ENCODE data around the gene TMEM38A. TPM values are rescaled to one million over a fixed set of nuclear protein-coding genes. Genes with fewer than 3 reads are reported as not detected.

The TMEM38A gene
- total and polyA plus RNA-seq, 9 of the 15 experiments (the other 6 are each of a cell fraction or from before 2014, with no cell fraction given), result 0.35 to 2.1 (median 1.2) TPM

DNA sequence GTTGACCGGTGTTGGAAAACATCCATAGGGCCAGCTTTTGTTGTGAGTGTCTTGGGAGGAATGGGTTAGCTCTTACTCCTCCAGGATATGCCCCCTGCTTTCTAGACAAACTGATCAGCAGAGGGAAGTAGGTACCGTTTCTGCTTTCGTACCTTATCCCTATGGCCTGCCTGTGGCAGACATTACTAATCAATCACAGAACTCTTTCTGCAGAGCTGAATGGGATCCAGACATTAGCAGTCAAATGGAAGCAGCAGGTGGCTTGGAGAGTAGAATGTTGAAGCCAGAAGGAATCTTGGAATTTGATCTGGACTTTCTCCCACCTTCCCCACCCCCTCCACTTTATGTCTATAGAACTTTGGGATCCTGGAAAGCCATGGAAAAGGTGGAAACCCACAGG is 75.8 kb downstream of the TMEM38A start (continued):
- no peak for TF ChIP-seq SMC3 (conservative IDR thresholded peaks at IDR 0.05; ENCODE audit: insufficient read depth, low read depth, low read length)
- TF ChIP-seq, protein P1, sequence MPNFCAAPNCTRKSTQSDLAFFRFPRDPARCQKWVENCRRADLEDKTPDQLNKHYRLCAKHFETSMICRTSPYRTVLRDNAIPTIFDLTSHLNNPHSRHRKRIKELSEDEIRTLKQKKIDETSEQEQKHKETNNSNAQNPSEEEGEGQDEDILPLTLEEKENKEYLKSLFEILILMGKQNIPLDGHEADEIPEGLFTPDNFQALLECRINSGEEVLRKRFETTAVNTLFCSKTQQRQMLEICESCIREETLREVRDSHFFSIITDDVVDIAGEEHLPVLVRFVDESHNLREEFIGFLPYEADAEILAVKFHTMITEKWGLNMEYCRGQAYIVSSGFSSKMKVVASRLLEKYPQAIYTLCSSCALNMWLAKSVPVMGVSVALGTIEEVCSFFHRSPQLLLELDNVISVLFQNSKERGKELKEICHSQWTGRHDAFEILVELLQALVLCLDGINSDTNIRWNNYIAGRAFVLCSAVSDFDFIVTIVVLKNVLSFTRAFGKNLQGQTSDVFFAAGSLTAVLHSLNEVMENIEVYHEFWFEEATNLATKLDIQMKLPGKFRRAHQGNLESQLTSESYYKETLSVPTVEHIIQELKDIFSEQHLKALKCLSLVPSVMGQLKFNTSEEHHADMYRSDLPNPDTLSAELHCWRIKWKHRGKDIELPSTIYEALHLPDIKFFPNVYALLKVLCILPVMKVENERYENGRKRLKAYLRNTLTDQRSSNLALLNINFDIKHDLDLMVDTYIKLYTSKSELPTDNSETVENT (CRISPR knock-in tag; IDR thresholded peaks at IDR 0.05), result no peak

DNA sequence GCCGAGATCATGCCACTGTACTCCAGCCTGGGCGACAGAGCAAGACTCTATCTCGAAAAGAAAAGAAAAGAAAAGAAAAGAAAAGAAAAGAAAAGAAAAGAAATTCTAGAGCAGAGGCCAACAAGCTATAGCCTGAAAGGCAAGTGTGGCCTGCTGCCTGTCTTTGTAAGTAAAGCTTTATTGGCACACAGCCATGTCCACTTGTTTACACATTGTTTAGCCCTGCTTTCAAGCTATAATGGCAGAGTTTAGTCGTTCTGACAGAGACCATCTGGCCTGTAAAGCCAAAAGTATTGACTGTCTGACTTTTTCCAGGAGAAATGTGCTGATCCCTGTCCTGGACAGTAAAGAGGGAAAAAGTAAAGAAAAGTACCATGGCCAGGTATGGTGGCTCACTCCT is 77.0 kb downstream of the TMEM38A start:
- intact Hi-C loops (cut with micrococcal nuclease), result no loop called here
- no peaks in the 10 kb centered on the region for H3K9me1 ChIP-seq (ENCODE audit: control insufficient read depth, insufficient read depth, low read length)
- TF ChIP-seq NFIC (IDR thresholded peaks at IDR 0.05), result peak; percentile 58
- TF ChIP-seq, protein P2, sequence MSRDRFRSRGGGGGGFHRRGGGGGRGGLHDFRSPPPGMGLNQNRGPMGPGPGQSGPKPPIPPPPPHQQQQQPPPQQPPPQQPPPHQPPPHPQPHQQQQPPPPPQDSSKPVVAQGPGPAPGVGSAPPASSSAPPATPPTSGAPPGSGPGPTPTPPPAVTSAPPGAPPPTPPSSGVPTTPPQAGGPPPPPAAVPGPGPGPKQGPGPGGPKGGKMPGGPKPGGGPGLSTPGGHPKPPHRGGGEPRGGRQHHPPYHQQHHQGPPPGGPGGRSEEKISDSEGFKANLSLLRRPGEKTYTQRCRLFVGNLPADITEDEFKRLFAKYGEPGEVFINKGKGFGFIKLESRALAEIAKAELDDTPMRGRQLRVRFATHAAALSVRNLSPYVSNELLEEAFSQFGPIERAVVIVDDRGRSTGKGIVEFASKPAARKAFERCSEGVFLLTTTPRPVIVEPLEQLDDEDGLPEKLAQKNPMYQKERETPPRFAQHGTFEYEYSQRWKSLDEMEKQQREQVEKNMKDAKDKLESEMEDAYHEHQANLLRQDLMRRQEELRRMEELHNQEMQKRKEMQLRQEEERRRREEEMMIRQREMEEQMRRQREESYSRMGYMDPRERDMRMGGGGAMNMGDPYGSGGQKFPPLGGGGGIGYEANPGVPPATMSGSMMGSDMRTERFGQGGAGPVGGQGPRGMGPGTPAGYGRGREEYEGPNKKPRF (IDR thresholded peaks at IDR 0.05; ENCODE audit: low read depth, low read length), result no peak
- TF ChIP-seq, protein P3, sequence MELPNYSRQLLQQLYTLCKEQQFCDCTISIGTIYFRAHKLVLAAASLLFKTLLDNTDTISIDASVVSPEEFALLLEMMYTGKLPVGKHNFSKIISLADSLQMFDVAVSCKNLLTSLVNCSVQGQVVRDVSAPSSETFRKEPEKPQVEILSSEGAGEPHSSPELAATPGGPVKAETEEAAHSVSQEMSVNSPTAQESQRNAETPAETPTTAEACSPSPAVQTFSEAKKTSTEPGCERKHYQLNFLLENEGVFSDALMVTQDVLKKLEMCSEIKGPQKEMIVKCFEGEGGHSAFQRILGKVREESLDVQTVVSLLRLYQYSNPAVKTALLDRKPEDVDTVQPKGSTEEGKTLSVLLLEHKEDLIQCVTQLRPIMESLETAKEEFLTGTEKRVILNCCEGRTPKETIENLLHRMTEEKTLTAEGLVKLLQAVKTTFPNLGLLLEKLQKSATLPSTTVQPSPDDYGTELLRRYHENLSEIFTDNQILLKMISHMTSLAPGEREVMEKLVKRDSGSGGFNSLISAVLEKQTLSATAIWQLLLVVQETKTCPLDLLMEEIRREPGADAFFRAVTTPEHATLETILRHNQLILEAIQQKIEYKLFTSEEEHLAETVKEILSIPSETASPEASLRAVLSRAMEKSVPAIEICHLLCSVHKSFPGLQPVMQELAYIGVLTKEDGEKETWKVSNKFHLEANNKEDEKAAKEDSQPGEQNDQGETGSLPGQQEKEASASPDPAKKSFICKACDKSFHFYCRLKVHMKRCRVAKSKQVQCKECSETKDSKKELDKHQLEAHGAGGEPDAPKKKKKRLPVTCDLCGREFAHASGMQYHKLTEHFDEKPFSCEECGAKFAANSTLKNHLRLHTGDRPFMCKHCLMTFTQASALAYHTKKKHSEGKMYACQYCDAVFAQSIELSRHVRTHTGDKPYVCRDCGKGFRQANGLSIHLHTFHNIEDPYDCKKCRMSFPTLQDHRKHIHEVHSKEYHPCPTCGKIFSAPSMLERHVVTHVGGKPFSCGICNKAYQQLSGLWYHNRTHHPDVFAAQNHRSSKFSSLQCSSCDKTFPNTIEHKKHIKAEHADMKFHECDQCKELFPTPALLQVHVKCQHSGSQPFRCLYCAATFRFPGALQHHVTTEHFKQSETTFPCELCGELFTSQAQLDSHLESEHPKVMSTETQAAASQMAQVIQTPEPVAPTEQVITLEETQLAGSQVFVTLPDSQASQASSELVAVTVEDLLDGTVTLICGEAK (IDR thresholded peaks at IDR 0.05), result peak; percentile 79
- TF ChIP-seq, protein P3 (CRISPR knock-in tag; IDR thresholded peaks at IDR 0.05), result no peak
- H3K79me2 ChIP-seq (ENCODE audit: control insufficient read depth, insufficient read depth, low read length), result no peaks in the 10 kb centered on the region
- no peak overlapping the region for H3K4me2 ChIP-seq (ENCODE audit: insufficient read depth, low read length)
- no peak for FAIRE-seq
- peaks cover 2 to 5% of the 10 kb centered on the region in 2 experiments; a peak in 2 of 5 replicates for H3K27me3 ChIP-seq (ENCODE audit: control insufficient read depth in 2 of 2, insufficient read depth in 2 of 2, low read length in 2 of 2)
- in situ Hi-C loops (cut with MboI), result no loop called here
- no peak overlapping the region for H3K27ac ChIP-seq (ENCODE audit: extremely low read depth, low read depth, low read length)
- no peak overlapping the region for H3K4me3 ChIP-seq
- no peak for ATAC-seq
- no peak for DNase-seq (ENCODE audit: extremely low read depth in 1 of 4, low spot score in 3 of 4)
- H3K36me3 ChIP-seq (ENCODE audit: control insufficient read depth, insufficient read depth, low read length), result no peaks in the 10 kb centered on the region
- WGBS (ENCODE audit: insufficient coverage, low coverage, missing lambda C conversion rate), result 8% methylated on average over 1 of the region's 4 CpGs
- BruUV-seq (replicated peaks), result no TSS peak
- H2AFZ ChIP-seq (ENCODE audit: low read depth, low read length), result no peak overlapping the region
- no peaks in the 10 kb centered on the region; a peak in 1 of 5 replicates for H3K4me1 ChIP-seq (replicated peaks in 1 of 2; ENCODE audit: control insufficient read depth in 2 of 2, insufficient read depth in 2 of 2, low read length in 2 of 2)
- H4K20me1 ChIP-seq (replicated peaks; ENCODE audit: control insufficient read depth, insufficient read depth, low read length), result no peaks in the 10 kb centered on the region
- ChIA-PET CTCF (ENCODE audit: low intra/inter-chr PET ratio) (no interaction called here), POLR2A (no interaction called here)
- no peak overlapping the region for H3K9ac ChIP-seq (ENCODE audit: insufficient read depth in 1 of 2, low read depth in 2 of 2, low read length in 2 of 2)
- peaks cover 4% of the 10 kb centered on the region; the same call in 1 of the 2 replicates for H3K9me3 ChIP-seq (replicated peaks; ENCODE audit: control insufficient read depth, insufficient read depth, low read depth, low read length)
